ENCODE measurements around the gene FAM187B. TPM values are rescaled to one million over a fixed set of nuclear protein-coding genes. Genes with fewer than 3 reads are reported as not detected.

FAM187B gene
- total and polyA plus RNA-seq, 2 of the 8 experiments (the other 6 are each of a cell fraction or from before 2014, with no cell fraction given) = not detected

GRCh38 chr19:35220315-35220921 is 8.1 kb downstream of the FAM187B start:
- Histone ChIP-seq H3K4ac (replicated peaks; ENCODE audit: insufficient read length, low read depth, low read length) (peak overlapping the region; percentile 65), H2BK20ac (ENCODE audit: low read length) (peak overlapping the region; percentile 66; the same call in 1 of the 2 replicates), H3K4me1 (replicated peaks in 1 of 4; ENCODE audit: control insufficient read depth in 3 of 4, insufficient read depth in 4 of 4, low read length in 3 of 4) (peaks cover 0 to 7% (median 3%) of the 10 kb centered on the region in 4 experiments; a peak in 4 of 7 replicates), H3K56ac (replicated peaks; ENCODE audit: insufficient read length, low read depth, low read length) (no peak overlapping the region), H2AFZ (ENCODE audit: low read length) (no peak overlapping the region), H3K23me2 (ENCODE audit: low read depth, low read length) (no peaks in the 10 kb centered on the region), H3K9ac (replicated peaks in 1 of 4; ENCODE audit: extremely low read depth in 1 of 4, low read depth in 3 of 4, low read length in 3 of 4) (no peak overlapping the region), H3K14ac (ENCODE audit: insufficient read length) (no peak overlapping the region), H3K79me2 (ENCODE audit: control insufficient read depth in 1 of 2, insufficient read depth in 2 of 2, low read length in 2 of 2) (no peaks in the 10 kb centered on the region), H2AK5ac (ENCODE audit: low read depth, low read length) (no peak overlapping the region), H3K79me1 (ENCODE audit: low read depth, low read length) (no peaks in the 10 kb centered on the region), H2BK12ac (ENCODE audit: low read depth, low read length) (no peak overlapping the region), H4K20me1 (replicated peaks in 1 of 2; ENCODE audit: control insufficient read depth in 1 of 2, insufficient read depth in 2 of 2, low read length in 2 of 2) (no peaks in the 10 kb centered on the region), H3K27me3 (replicated peaks in 1 of 4; ENCODE audit: control insufficient read depth in 3 of 4, extremely low read depth in 1 of 4, insufficient read depth in 3 of 4, low read length in 3 of 4) (no peaks in the 10 kb centered on the region), H3K18ac (ENCODE audit: extremely low read depth, low read length) (no peak overlapping the region), H4K91ac (replicated peaks; ENCODE audit: insufficient read length, low read length) (peak overlapping the region; percentile 25), H3K4me3 (ENCODE audit: extremely low read depth in 1 of 4, insufficient read depth in 2 of 4, low read depth in 3 of 4, low read length in 4 of 4) (no peak overlapping the region), H2BK120ac (replicated peaks; ENCODE audit: low read depth, low read length) (no peak overlapping the region), H2BK5ac (ENCODE audit: low read depth, low read length) (no peak overlapping the region), H2BK15ac (ENCODE audit: low read length) (no peak overlapping the region), H3K4me2 (ENCODE audit: insufficient read depth in 1 of 2, low read depth in 2 of 2, low read length in 2 of 2) (no peak overlapping the region), H3K36me3 (ENCODE audit: control insufficient read depth in 2 of 4, insufficient read depth in 4 of 4, low read length in 3 of 4) (no peaks in the 10 kb centered on the region), H3K27ac (ENCODE audit: low read depth, low read length) (no peak overlapping the region; the same call in 1 of the 2 replicates), H3K9me3 (ENCODE audit: insufficient read depth in 2 of 2, low read depth in 1 of 2, low read length in 1 of 2) (peaks cover 4 to 14% of the 10 kb centered on the region in 2 experiments), H3K23ac (ENCODE audit: insufficient read length) (no peak overlapping the region), H4K5ac (ENCODE audit: insufficient read length, low read depth, low read length) (no peak overlapping the region), H4K8ac (ENCODE audit: extremely low read depth, insufficient read depth, low read length) (no peak overlapping the region)
- WGBS, 2 experiments (ENCODE audit: extremely low coverage in 1 of 2, insufficient coverage in 1 of 2, insufficient read length in 1 of 2, insufficient replicate concordance in 2 of 2, low coverage in 1 of 2, low lambda C conversion rate in 2 of 2, missing lambda C conversion rate in 1 of 2) = 70% methylated on average over 3 of the region's 3 CpGs; no CpG with 5 or more reads in 1 of the 2 experiments
- CTCF ChIA-PET (ENCODE audit: partially characterized antibody) = interaction anchor here (0.5 to 1.7 kb wide), 5 partner anchors 17 to 170 kb away, joined by 3 to 6 read pairs (median 3); no protein-coding TSS in a partner anchor
- no peak for TF ChIP-seq CEBPB (IDR thresholded peaks at IDR 0.05; ENCODE audit: low read depth, low read length)
- TF ChIP-seq POLR2AphosphoS5 (IDR thresholded peaks at IDR 0.05; ENCODE audit: low read depth, low read length) = no peak
- TF ChIP-seq, protein P1, sequence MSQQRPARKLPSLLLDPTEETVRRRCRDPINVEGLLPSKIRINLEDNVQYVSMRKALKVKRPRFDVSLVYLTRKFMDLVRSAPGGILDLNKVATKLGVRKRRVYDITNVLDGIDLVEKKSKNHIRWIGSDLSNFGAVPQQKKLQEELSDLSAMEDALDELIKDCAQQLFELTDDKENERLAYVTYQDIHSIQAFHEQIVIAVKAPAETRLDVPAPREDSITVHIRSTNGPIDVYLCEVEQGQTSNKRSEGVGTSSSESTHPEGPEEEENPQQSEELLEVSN (IDR thresholded peaks at IDR 0.05) = peak; percentile 39; the same call in 1 of the 2 replicates
- peak; percentile 64; the same call in 1 of the 2 replicates for TF ChIP-seq MAX (IDR thresholded peaks at IDR 0.05)
- TF ChIP-seq TAF1 (IDR thresholded peaks at IDR 0.05; ENCODE audit: low read depth, low read length) = no peak
- FAIRE-seq = peak; percentile 13
- POLR2A ChIA-PET (ENCODE audit: partially characterized antibody) = interaction anchor here (0.8 to 1.4 kb wide), 3 partner anchors 15 to 78 kb away, joined by 3 read pairs; no protein-coding TSS in a partner anchor
- no peak for DNase-seq (ENCODE audit: low read depth in 1 of 2, low spot score in 2 of 2)
